ENCODE data around the gene SNRPF.

SNRPF gene

DNA sequence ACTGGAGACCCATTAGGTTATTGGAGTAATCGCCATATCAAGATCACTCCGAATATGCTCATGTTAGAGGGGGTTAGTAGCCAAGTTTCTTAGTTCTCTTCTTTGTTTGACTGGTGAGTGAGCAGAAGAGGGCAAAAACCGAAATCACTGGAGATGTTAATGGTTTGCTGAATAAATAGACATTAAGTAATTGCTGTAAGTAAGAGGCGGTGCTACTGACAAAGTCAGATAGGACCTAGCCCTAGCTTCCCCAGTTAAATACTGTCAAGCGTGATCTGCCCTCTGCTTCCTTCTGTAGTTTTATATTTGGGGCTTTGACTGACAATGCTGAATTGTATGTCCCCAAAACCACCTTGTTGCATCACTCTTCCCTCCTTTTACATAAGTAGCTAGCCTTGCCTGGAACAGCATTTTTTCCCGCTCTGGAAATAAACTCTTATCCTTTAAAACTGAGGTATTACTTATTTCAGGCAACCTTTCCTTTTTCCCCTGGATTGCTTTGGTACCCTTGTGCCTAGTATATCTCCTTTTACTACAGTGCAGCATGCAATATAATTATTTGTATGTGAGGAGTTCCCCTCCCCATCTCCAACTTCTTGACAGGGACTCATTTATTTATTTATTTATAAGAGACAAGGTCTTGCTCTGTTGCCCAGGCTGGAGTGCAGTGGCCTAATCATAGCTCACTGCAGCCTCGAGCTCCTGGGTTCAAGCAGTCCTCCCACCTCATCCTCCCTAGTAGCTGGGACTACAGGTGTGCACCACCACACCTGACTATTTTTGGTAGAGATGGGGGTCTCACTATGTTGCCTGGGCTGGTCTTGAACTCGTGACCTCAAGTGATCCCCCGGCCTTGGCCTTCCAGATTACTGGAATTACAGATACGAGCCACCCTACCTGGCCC lies 1.4 kb downstream of the SNRPF start:
- no peak for DNase-seq (ENCODE audit: low read depth)

DNA sequence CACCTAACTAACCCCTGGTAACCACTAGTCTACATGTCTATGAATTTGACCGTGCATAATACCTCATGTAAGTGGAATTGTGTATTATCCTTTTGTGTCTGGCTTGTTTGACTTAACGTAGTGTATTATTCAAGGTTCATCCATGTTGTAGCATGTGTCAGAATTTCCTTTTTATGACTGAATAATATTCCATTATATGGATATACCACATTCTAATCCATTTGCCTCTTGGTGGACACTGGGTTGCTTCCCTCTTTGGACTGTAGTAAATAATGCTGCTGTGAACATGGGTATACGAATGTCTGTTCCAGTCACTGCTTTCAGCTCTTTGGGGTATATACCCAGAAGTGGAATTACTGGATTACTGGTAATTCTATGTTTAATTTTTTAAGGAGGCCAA lies 3.3 kb downstream of the SNRPF start:
- no peak for DNase-seq (ENCODE audit: low read depth)

DNA sequence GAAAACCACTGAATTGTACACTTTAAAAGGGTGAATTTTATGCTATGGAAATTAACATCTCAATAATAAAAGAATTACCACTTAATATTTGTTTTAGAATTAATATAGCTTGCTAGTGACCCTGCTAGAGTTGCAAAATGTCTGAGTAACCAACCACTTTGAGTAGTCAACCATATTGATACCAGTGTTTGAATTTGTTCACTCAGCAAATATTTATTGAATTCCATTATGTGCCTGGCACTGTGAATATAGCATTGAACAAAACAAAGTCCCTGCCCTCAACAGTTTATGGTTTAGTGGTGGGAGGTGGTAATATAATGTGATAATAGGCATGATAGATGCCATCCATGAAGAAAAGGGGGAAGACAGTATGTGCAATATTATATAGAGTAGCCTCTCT lies 4.6 kb downstream of the SNRPF start:
- DNase-seq (ENCODE audit: low read depth) = no peak

- no peak for DNase-seq (ENCODE audit: low read depth)
These were observed 12.1 kb downstream of the SNRPF start for GRCh38 chr12:95870897-95871296.

DNA sequence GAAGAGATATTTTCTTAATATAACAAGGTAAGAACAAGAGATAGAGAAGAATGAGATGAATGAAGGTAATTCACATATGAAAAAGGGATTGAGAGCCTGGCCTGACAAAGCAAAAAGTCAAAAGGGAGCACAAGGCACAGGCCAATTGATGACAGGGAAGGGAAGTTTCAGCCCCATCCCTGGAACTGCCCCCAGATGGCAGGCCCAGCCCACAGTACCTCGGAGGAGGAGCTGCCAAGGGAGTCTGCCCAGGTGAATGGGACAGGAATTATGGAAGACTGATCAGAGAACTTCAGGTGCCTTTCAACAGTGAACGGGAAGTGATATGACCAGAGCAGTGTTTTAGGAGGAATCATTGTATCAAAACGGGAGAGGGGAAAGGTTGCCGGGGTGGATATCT lies 15.7 kb downstream of the SNRPF start:
- DNase-seq (ENCODE audit: low read depth) = no peak

DNA sequence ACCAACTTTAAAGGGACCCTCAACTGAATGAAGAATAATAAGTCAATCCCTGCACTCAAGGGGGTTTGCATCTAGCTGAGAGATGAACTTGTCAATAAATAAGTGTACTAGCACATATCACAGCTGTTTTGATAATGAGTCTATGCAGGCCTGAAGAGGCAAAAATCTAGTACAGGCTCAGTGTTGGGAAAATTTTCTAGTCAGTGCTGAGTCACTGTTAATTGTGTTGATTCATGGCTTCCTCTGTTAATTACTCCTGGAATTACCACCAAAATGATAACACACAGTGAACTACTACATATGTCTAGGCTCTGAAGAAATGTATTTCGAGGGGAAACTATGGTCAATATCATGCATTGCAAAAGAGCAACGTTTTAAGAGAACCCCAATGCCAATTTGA lies 18.9 kb downstream of the SNRPF start:
- DNase-seq (ENCODE audit: low read depth) = no peak

GRCh38 chr12:95880895-95881294 lies 22.1 kb downstream of the SNRPF start:
- no peak for DNase-seq (ENCODE audit: low read depth)

DNA sequence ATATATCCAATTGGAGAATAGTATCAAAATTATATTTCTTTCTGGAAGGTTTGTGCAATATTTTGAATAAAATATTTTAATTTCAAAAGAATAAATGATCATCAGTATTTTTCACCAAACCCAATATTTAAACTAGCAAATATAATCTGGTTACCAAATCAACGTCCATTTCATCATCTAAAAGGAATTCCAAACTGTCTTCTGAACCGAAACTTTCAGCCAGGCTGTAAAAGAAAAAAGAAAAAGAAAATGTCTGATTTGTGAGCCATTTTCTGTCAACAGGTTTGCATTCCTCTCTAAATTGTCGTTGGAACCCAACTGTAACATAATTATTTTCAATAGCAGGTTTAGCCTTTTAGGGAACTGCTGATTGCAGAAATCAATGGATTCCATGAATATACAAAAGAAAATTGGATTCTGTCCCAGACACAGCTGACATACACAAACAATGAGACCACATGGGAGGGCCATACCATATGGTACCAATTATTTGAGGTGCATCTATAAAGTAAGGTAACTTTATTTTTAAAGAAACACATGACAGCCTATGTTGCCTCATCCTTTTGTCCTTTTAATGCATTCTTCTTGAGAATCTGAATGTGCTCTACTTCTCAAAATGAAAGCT lies 22.7 kb downstream of the SNRPF start:
- DNase-seq (ENCODE audit: low read depth) = no peak

- no peak for DNase-seq (ENCODE audit: low read depth)
These were observed 23.3 kb downstream of the SNRPF start for GRCh38 chr12:95882080-95882479.

GRCh38 chr12:95882873-95883272 lies 24.1 kb downstream of the SNRPF start:
- DNase-seq (ENCODE audit: low read depth) = no peak

GRCh38 chr12:95884998-95885397 lies 26.2 kb downstream of the SNRPF start:
- DNase-seq (ENCODE audit: low read depth) = no peak

DNA sequence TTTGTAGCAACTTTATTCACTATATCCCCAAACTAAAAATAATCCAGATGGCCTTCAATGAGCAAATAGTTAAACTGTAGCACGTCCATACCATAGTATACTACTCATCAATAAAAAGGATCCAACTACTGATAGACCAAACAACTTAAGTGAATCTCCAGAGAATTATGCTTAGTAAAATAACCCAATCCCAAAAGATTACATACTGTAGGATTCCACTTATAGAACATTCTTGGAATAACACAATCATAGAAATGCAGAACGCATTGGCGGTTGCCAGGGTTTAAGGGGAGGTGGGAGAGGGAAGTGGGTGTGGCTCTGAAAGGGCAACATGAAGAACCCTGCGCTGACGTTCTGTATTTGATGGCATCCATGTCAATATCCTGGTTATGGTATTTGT lies 28.6 kb downstream of the SNRPF start:
- DNase-seq (ENCODE audit: low read depth) = no peak

DNA sequence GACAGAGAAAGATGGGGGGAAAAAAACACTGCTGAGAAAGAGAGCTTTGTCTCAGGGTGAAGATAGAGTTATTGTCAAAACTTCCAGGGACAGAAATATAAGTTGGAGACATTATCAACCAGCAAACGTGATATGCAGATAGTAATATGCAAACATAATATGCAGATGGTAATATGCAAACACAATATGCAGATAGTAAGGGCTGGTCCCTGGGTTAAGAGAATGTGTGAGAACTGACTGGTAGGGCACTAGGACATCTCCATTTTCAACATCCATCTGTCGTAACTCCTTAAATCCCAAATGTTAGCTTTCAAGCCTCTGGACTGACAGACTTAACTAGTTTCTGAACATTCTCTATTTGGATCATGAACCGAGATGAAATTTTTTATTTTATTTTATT lies 32.2 kb downstream of the SNRPF start:
- no peak for DNase-seq (ENCODE audit: low read depth)

DNA sequence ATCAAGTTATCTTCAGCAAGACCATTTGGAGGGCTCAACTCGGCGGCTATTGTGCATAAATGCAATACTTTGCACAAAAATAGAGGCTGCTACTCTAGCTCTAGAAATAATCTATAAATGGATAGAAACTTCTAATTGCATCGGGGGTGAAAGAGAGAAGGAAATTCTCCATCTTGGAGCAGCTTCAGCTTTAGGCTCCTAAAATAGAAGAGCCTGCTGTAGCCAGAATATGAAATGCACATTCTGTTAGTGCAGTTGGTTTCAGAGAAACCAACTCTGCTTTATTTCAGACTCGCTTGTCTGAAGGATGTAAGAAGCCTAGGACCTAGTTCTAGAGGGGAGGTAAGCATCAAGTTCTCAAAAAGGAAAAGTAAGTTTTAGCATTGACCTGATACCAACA lies 38.1 kb downstream of the SNRPF start:
- DNase-seq (ENCODE audit: low read depth) = no peak

- DNase-seq (ENCODE audit: low read depth) = no peak
These were observed 39.3 kb downstream of the SNRPF start for GRCh38 chr12:95898081-95898480.

GRCh38 chr12:95908573-95908972 lies 49.8 kb downstream of the SNRPF start:
- no peak for DNase-seq (ENCODE audit: low read depth)

GRCh38 chr12:95909871-95910270 lies 51.1 kb downstream of the SNRPF start:
- no peak for DNase-seq (ENCODE audit: low read depth)
